VCaP (cell line): ENCODE results near the gene WSB2.
A peak's percentile ranks its signal among the peaks of the same experiment; 100 is the strongest.

ENCODE experiments used
- H3K27ac ChIP-seq: fragments of 450-650 bp; 2 replicates; pipeline ENCODE4 v1.5.1; 2017
- CTCF ChIP-seq: fragments of 450-650 bp; conservative IDR thresholded peaks from 2 replicates; pipeline ENCODE4 v1.5.1; 2017; ENCODE audit warnings: mild to moderate bottlenecking, moderate library complexity

WSB2 gene

GRCh38 chr12:118061011-118061872 is at the start of gene WSB2:
Gene WSB2, minus strand, starts transcription at chr12:118061179. Its CDS starts 131 bp downstream, at chr12:118061048.
- peak within 1 kb of the TSS; percentile 99 for H3K27ac ChIP-seq
- no peak for TF ChIP-seq CTCF

GRCh38 chr12:118109088-118109487 is 48.1 kb upstream of the WSB2 start:
- no peak for TF ChIP-seq CTCF

GRCh38 chr12:118107694-118108093 is 46.7 kb upstream of the WSB2 start:
- TF ChIP-seq CTCF, result no peak
- peak overlapping the region; percentile 12; the same call in 1 of the 2 replicates for H3K27ac ChIP-seq

More at GRCh38 chr12:118109088-118109487, 48.1 kb upstream of the WSB2 start:
- no peak overlapping the region for H3K27ac ChIP-seq

- no peak for TF ChIP-seq CTCF
- H3K27ac ChIP-seq, result peak overlapping the region; percentile 12; the same call in 1 of the 2 replicates
These were observed 46.0 kb upstream of the WSB2 start for GRCh38 chr12:118107011-118107410.

- H3K27ac ChIP-seq, result peak within 1 kb of the TSS; percentile 96
- TF ChIP-seq CTCF, result peak; percentile 11; the same call in 1 of the 2 replicates
These were observed 42.8 kb upstream of the WSB2 start, which contains the start of gene VSIG10 for GRCh38 chr12:118103601-118104382. Gene VSIG10, minus strand, starts transcription at chr12:118104011. Its CDS starts 340 bp downstream, at chr12:118103671.

GRCh38 chr12:118103201-118103600 is 42.2 kb upstream of the WSB2 start:
- H3K27ac ChIP-seq, result peak overlapping the region; percentile 96
- no peak for TF ChIP-seq CTCF

- H3K27ac ChIP-seq, result peak overlapping the region; percentile 96
- no peak for TF ChIP-seq CTCF
These were observed 41.6 kb upstream of the WSB2 start for GRCh38 chr12:118102609-118103008.
